ENCODE measurements around the gene KLHL40. TPM values are rescaled to one million over a fixed set of nuclear protein-coding genes. Genes with fewer than 3 reads are reported as not detected.

Gene KLHL40
- total and polyA plus RNA-seq, 8 donors = 0.12 TPM; not detected in 7

- Histone ChIP-seq H3K27ac (no peak overlapping the region), H3K36me3 (no peaks in the 10 kb centered on the region), H3K4me1 (no peaks in the 10 kb centered on the region), H3K27me3 (no peaks in the 10 kb centered on the region), H3K4me3 (no peak overlapping the region), H3K9me3 (no peaks in the 10 kb centered on the region)
- DNase-seq (peak in 1 of 6 donors; percentile 71), FAIRE-seq (no peak), ATAC-seq (no peak)
- TF ChIP-seq CTCF (IDR thresholded peaks at IDR 0.05) = no peak
- intact Hi-C loops (cut with DNase I) = no loop called here
- 70 to 78% methylated on average over 15 of the region's 15 CpGs for WGBS, 2 donors
Measured at GRCh38 chr3:42665050-42665878, 20.1 kb upstream of the KLHL40 start.

- TF ChIP-seq CTCF (IDR thresholded peaks at IDR 0.05) = no peak
- ATAC-seq = no peak
Measured at GRCh38 chr3:42666022-42666421, 19.3 kb upstream of the KLHL40 start.

GRCh38 chr3:42666577-42666998, 18.7 kb upstream of the KLHL40 start:
- Histone ChIP-seq H3K27me3 (no peaks in the 10 kb centered on the region), H3K9me3 (no peaks in the 10 kb centered on the region), H3K4me3 (no peak overlapping the region), H3K4me1 (no peaks in the 10 kb centered on the region), H3K27ac (no peak overlapping the region), H3K36me3 (no peaks in the 10 kb centered on the region)
- TF ChIP-seq CTCF (IDR thresholded peaks at IDR 0.05) = no peak
- FAIRE-seq (no peak), ATAC-seq (peak in 1 of 4 donors; percentile 10), DNase-seq (no peak)
- intact Hi-C loops (cut with DNase I) = no loop called here
- 55 to 60% methylated on average over 4 of the region's 4 CpGs for WGBS, 2 donors

More at GRCh38 chr3:42666022-42666421, 19.3 kb upstream of the KLHL40 start:
- Histone ChIP-seq H3K4me1 (no peaks in the 10 kb centered on the region), H3K27me3 (no peaks in the 10 kb centered on the region), H3K9me3 (no peaks in the 10 kb centered on the region), H3K36me3 (no peaks in the 10 kb centered on the region), H3K4me3 (no peak overlapping the region), H3K27ac (no peak overlapping the region)
- intact Hi-C loops (cut with DNase I) = no loop called here
- no peak for FAIRE-seq
- 52 to 61% methylated on average over 8 of the region's 8 CpGs for WGBS, 2 donors
- no peak for DNase-seq

- no peaks in the 10 kb centered on the region for H3K9me3 ChIP-seq
- no peaks in the 10 kb centered on the region for H3K4me1 ChIP-seq
- ATAC-seq (peak in 1 of 4 donors; percentile 4), FAIRE-seq (no peak), DNase-seq (peak in 1 of 6 donors; percentile 37)
- 59 to 76% methylated on average over 7 of the region's 7 CpGs for WGBS, 2 donors
- no peak overlapping the region for H3K4me3 ChIP-seq
- TF ChIP-seq CTCF (IDR thresholded peaks at IDR 0.05) = no peak
- H3K36me3 ChIP-seq = no peaks in the 10 kb centered on the region
- H3K27ac ChIP-seq = no peak overlapping the region
- no peaks in the 10 kb centered on the region for H3K27me3 ChIP-seq
- intact Hi-C loops (cut with DNase I) = no loop called here
Measured at GRCh38 chr3:42667096-42667522, 18.2 kb upstream of the KLHL40 start.

Data from pancreas (tissue), 10 donors.